Adrenal gland (tissue), 5 donors: ENCODE results near the gene CERK.

ENCODE experiments used
- POLR2A ChIP-seq, 2 donors: fragments of 450-650 bp; IDR thresholded peaks; one replicate each; pipeline ENCODE4 v1.6.1; 2017; ENCODE audit warnings: antibody characterized with exemption in 2 of 2, mild to moderate bottlenecking in 2 of 2, moderate library complexity in 1 of 2
- TF ChIP-seq, protein P1 (sequence below), 6 experiments: fragments of 450-650 bp in 4 of 6; fragments of 200-600 bp in 2 of 6; sonication (generic) in 1 of 6; IDR thresholded peaks; 1 replicate in 5 of 6; 2 replicates in 1 of 6; pipeline versions ENCODE4 v1.5.1 to v1.8.0; 2016 to 2021; ENCODE audit warnings: antibody characterized with exemption in 6 of 6, mild to moderate bottlenecking in 2 of 6, moderate library complexity in 1 of 6
- donor health status: DM: no; HTN: no; CAD: no.

DNA sequence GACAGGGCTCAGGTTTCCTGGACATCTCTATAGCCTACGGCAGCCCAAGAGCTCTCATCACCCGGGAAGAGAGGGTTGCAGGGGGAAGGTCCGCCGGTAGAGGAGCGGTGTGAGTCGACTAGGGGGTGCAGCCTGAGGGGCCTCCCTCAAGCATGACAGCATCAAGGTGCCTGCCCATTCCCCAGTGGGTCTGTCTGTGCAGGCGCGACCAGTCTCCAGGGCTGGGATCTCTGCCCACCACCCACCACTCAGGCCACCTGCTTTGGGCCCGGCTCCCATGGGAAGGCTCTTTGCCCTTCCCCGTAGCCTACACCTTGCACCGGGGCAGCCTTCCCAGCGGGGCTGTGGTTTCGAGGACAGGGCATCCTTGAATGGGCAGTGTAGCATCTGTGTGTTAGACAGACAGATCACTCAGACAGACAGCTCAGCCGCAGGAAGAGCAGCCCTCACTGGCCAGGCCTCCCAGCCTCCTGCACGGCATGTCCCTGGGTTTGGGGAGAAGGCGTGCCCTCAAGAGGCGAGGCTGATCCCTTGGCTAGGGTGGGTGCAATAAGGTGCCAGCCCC is 29.2 kb downstream of the CERK start:
- TF ChIP-seq, protein P1, sequence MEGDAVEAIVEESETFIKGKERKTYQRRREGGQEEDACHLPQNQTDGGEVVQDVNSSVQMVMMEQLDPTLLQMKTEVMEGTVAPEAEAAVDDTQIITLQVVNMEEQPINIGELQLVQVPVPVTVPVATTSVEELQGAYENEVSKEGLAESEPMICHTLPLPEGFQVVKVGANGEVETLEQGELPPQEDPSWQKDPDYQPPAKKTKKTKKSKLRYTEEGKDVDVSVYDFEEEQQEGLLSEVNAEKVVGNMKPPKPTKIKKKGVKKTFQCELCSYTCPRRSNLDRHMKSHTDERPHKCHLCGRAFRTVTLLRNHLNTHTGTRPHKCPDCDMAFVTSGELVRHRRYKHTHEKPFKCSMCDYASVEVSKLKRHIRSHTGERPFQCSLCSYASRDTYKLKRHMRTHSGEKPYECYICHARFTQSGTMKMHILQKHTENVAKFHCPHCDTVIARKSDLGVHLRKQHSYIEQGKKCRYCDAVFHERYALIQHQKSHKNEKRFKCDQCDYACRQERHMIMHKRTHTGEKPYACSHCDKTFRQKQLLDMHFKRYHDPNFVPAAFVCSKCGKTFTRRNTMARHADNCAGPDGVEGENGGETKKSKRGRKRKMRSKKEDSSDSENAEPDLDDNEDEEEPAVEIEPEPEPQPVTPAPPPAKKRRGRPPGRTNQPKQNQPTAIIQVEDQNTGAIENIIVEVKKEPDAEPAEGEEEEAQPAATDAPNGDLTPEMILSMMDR (IDR thresholded peaks at IDR 0.05), result no peak
- TF ChIP-seq POLR2A (IDR thresholded peaks at IDR 0.05), result no peak
